GM10248 (cell line): ENCODE data around the gene CLDN15.
"Not testable (repeated sequence)": the region's sequence is repeated elsewhere in the genome, so short reads cannot be mapped to it uniquely, and the experiment has no call there.

Source experiments
- CTCF ChIA-PET: fragments of 300-600 bp; sonication (Branson Sonifier 250); formaldehyde crosslinking; extraction: SDS; loops from one replicate; lab custom pipeline; 2021; ENCODE audit warnings: antibody characterized with exemption; lab: Yijun Ruan, JAX
- POLR2A ChIA-PET: fragments of 350-650 bp; sonication (Branson Sonifier 250); formaldehyde crosslinking; extraction: SDS; loops from one replicate; lab custom pipeline; 2020; ENCODE audit warnings: antibody characterized with exemption; lab: Yijun Ruan, JAX
- DNase-seq: peaks from one replicate; pipeline ENCODE4 v3.0.0; 2012; ENCODE audit errors: extremely low spot score
- CTCF ChIP-seq: IDR thresholded peaks from 2 replicates; pipeline ENCODE4 v1.5.1; 2012; ENCODE audit warnings: mild to moderate bottlenecking, low read depth; ENCODE audit errors: extremely low read depth, missing control alignments, control extremely low read depth

The CLDN15 gene

GRCh38 chr7:101255796-101256195, 18.2 kb upstream of the CLDN15 start:
- no peak for DNase-seq
- CTCF ChIA-PET = interaction anchor here (1.3 to 4.5 kb wide), 4 partner anchors 12 to 63 kb away, joined by 4 to 30 read pairs (median 8); partner anchors contain the start of genes FIS1 and ZNHIT1
- no peak for TF ChIP-seq CTCF
- POLR2A ChIA-PET = interaction anchor here (1.1 kb wide), 1 partner anchor 12 kb away, joined by 5 read pairs; no protein-coding TSS in a partner anchor

- CTCF ChIA-PET = interaction anchor here (1.0 to 4.5 kb wide), 4 partner anchors 9 to 109 kb away, joined by 3 to 30 read pairs (median 10); partner anchors contain the start of gene FIS1
- POLR2A ChIA-PET, DNase-seq: not testable (repeated sequence)
These were observed 15.6 kb upstream of the CLDN15 start for GRCh38 chr7:101253199-101253598.

- CTCF ChIA-PET = interaction anchor here (0.8 to 4.5 kb wide), 5 partner anchors 8 to 108 kb away, joined by 3 to 30 read pairs (median 7); partner anchors contain the start of genes FIS1 and ZNHIT1
- peak; percentile 98 for DNase-seq
- no peak for TF ChIP-seq CTCF
- POLR2A ChIA-PET = no interaction called here
These were observed 14.5 kb upstream of the CLDN15 start for GRCh38 chr7:101251871-101252659.

- CTCF ChIA-PET = interaction anchor here (1.0 kb wide), 1 partner anchor 58 kb away, joined by 4 read pairs; no protein-coding TSS in a partner anchor
- POLR2A ChIA-PET = no interaction called here
- peak; percentile 60 for DNase-seq
- no peak for TF ChIP-seq CTCF
These were observed 12.7 kb upstream of the CLDN15 start for GRCh38 chr7:101250324-101250723.

- ChIA-PET POLR2A (no interaction called here), CTCF (interaction anchor here (1.0 kb wide), 1 partner anchor 35 kb away, joined by 4 read pairs; no protein-coding TSS in a partner anchor)
These were observed 10.7 kb upstream of the CLDN15 start for GRCh38 chr7:101248276-101248675.

GRCh38 chr7:101245147-101245668, 7.6 kb upstream of the CLDN15 start:
- no peak for TF ChIP-seq CTCF
- ChIA-PET POLR2A (interaction anchor here (1.3 kb wide), 1 partner anchor 16 kb away, joined by 3 read pairs; no protein-coding TSS in a partner anchor), CTCF (interaction anchor here (0.9 to 5.1 kb wide), 15 partner anchors 9 to 355 kb away, joined by 3 to 68 read pairs (median 8); partner anchors contain the start of genes PLOD3, UFSP1 and ZNHIT1)
- no peak for DNase-seq

More at GRCh38 chr7:101248276-101248675, 10.7 kb upstream of the CLDN15 start:
- no peak for DNase-seq
- TF ChIP-seq CTCF = no peak
